Uterus (tissue), 2 donors: Measurements from ENCODE around the gene FNIP2.

Experiments used
- POLR2A ChIP-seq, 2 donors: fragments of 450-650 bp; IDR thresholded peaks; one replicate each; pipeline ENCODE4 v1.6.1; 2016; ENCODE audit warnings: antibody characterized with exemption in 2 of 2, mild to moderate bottlenecking in 1 of 2, moderate library complexity in 1 of 2
- TF ChIP-seq, protein P1 (sequence below), 4 experiments: fragments of 200-600 bp in 2 of 4; fragments of 450-650 bp in 2 of 4; sonication (generic) in 2 of 4; IDR thresholded peaks; one replicate each; pipeline ENCODE4 v1.5.1; 2016 to 2019; ENCODE audit warnings: antibody characterized with exemption in 4 of 4, mild to moderate bottlenecking in 2 of 4, moderate library complexity in 1 of 4

DNA sequence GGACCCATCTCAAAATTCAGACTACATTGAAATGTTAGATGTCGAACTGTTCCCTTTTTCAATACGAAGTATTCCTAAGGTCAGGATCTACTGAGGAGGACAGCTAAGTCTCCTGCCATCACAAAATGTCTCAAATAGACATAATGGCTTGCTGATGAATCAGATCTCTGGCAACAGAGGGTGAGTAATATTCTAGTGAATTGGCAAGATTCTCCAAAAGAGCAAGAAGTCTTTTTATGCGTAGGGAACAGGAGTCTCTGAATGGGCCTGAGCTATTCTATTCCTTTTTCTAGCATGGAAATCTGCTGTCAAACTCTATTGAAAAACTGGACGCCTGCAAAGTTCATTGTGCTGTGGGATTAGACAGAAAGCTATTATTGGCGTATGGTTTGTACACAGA, 145.4 kb downstream of the FNIP2 start:
- TF ChIP-seq, protein P1, sequence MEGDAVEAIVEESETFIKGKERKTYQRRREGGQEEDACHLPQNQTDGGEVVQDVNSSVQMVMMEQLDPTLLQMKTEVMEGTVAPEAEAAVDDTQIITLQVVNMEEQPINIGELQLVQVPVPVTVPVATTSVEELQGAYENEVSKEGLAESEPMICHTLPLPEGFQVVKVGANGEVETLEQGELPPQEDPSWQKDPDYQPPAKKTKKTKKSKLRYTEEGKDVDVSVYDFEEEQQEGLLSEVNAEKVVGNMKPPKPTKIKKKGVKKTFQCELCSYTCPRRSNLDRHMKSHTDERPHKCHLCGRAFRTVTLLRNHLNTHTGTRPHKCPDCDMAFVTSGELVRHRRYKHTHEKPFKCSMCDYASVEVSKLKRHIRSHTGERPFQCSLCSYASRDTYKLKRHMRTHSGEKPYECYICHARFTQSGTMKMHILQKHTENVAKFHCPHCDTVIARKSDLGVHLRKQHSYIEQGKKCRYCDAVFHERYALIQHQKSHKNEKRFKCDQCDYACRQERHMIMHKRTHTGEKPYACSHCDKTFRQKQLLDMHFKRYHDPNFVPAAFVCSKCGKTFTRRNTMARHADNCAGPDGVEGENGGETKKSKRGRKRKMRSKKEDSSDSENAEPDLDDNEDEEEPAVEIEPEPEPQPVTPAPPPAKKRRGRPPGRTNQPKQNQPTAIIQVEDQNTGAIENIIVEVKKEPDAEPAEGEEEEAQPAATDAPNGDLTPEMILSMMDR (IDR thresholded peaks at IDR 0.05), result no peak
- no peak for TF ChIP-seq POLR2A (IDR thresholded peaks at IDR 0.05)
